ENCODE results near the gene GPR108.

DNA sequence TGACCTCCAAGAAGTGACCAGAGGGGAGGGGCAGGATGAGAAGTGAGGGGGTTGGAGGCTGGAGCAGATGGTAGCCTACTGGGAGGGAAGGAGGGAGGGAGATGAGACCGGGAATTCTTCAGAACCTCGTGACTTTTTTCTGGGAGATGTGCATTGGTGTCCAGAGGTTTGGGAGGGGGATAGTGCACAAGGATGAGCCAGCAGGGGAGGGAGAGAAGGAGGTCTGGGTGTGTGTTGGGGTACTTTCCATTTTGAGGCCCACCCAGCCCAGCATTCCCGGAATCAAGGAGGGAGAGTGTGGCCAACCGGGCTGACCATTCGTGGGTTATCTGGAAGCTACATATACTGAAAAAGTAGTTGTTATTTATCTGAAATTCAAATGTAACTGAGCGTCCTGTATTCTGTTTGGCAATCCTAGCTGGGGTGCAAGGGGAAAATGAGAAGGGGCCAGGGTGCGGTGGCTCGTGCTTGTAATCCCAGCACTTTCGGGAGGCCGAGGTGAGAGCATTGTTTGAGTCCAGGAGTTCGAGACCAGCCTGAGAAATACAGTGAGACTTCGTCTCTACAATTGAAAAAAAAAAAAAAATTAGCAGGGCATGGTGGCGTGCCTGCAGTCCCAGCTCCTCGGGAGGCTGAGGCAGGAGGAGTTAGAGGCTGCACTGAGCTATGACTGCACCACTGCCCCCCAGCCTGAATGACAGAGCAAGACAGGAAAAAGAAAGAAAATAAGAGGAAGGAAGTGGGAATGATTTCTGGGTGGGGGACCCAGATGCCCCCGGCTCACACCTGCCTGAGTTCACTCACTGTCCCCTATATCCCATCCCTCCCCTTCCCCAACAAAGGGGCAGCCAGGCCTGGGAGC, 12.5 kb downstream of the GPR108 start:
- no peak for TF ChIP-seq ZNF433 (tag by site-specific recombination; IDR thresholded peaks at IDR 0.05; ENCODE audit: low read depth)
- no peak for TF ChIP-seq CTCF (tag by site-specific recombination; IDR thresholded peaks at IDR 0.05)
- no peak for TF ChIP-seq ZNF626 (tag by site-specific recombination; IDR thresholded peaks at IDR 0.05)

Data from HEK293 (cell line).